ENCODE results near the gene ATP10A. TPM values are rescaled to one million over a fixed set of nuclear protein-coding genes. Genes with fewer than 3 reads are reported as not detected.

ATP10A gene
- polyA plus RNA-seq, 1 donor (not counting 4 experiments of a cell fraction or from before 2014, with no cell fraction given): not detected

DNA sequence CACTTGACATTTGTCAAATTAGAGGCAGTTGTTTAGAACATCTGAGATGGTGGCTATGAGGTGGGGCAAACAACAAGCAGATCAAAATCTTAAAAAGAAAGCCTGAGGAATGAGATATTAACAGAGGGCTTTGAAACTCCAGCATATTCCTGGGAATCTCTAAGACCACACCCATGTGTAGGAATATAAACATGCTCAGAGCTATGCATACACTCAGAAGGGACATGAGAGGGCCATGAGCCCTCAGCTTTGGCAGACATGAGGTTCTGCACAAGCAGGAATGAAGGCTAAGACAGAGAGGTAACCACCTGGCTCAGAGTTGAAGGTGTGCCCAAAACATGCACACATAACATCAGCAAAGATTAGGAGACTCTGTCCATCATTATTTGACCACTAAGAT, 37.9 kb downstream of the ATP10A start:
- dilution Hi-C loops (cut with MboI; ENCODE audit: extremely low pct_ligation_motif_present, low sequenced_read_pairs): no loop called here
- Histone ChIP-seq H3K4me1 (ENCODE audit: control insufficient read depth, extremely low read depth, insufficient read depth, low read length) (no peaks in the 10 kb centered on the region), H3K36me3 (ENCODE audit: control insufficient read depth in 2 of 2, extremely low read depth in 1 of 2, insufficient read depth in 2 of 2, low read length in 2 of 2) (no peaks in the 10 kb centered on the region), H3K4me2 (ENCODE audit: control insufficient read depth, extremely low read depth, insufficient read depth, low read depth, low read length) (no peak overlapping the region), H3K9me3 (ENCODE audit: control insufficient read depth, low read depth, low read length) (no peaks in the 10 kb centered on the region), H2AFZ (ENCODE audit: control insufficient read depth, low read length) (no peak overlapping the region), H3K4me3 (ENCODE audit: control insufficient read depth in 2 of 3, extremely low read depth in 1 of 3, insufficient read depth in 2 of 3, low read depth in 1 of 3, low read length in 3 of 3) (no peak overlapping the region), H3K9ac (ENCODE audit: control insufficient read depth, extremely low read depth, insufficient read depth, low read length) (no peak overlapping the region), H3K27me3 (ENCODE audit: control insufficient read depth, extremely low read depth, insufficient read depth, low read length) (no peaks in the 10 kb centered on the region), H3K27ac (ENCODE audit: control insufficient read depth, insufficient read depth, low read length) (no peak overlapping the region), H3K9me1 (ENCODE audit: control insufficient read depth, extremely low read depth, insufficient read depth, low read length) (no peaks in the 10 kb centered on the region), H4K20me1 (ENCODE audit: control insufficient read depth, extremely low read depth, insufficient read depth, low read length) (no peaks in the 10 kb centered on the region), H3K79me2 (ENCODE audit: control insufficient read depth, insufficient read depth, low read length) (no peaks in the 10 kb centered on the region)
- no peak for TF ChIP-seq EZH2 (IDR thresholded peaks at IDR 0.05; ENCODE audit: low read length)
- TF ChIP-seq, protein P1, sequence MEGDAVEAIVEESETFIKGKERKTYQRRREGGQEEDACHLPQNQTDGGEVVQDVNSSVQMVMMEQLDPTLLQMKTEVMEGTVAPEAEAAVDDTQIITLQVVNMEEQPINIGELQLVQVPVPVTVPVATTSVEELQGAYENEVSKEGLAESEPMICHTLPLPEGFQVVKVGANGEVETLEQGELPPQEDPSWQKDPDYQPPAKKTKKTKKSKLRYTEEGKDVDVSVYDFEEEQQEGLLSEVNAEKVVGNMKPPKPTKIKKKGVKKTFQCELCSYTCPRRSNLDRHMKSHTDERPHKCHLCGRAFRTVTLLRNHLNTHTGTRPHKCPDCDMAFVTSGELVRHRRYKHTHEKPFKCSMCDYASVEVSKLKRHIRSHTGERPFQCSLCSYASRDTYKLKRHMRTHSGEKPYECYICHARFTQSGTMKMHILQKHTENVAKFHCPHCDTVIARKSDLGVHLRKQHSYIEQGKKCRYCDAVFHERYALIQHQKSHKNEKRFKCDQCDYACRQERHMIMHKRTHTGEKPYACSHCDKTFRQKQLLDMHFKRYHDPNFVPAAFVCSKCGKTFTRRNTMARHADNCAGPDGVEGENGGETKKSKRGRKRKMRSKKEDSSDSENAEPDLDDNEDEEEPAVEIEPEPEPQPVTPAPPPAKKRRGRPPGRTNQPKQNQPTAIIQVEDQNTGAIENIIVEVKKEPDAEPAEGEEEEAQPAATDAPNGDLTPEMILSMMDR (optimal IDR thresholded peaks at IDR 0.05 in 1 of 3, IDR thresholded peaks at IDR 0.05 in 1 of 3, conservative IDR thresholded peaks at IDR 0.05 in 1 of 3; ENCODE audit: extremely low read depth in 1 of 3, insufficient read depth in 2 of 3, low read length in 3 of 3): no peak
- DNase-seq (ENCODE audit: low read depth, low spot score) (no peak), FAIRE-seq (no peak)

DNA sequence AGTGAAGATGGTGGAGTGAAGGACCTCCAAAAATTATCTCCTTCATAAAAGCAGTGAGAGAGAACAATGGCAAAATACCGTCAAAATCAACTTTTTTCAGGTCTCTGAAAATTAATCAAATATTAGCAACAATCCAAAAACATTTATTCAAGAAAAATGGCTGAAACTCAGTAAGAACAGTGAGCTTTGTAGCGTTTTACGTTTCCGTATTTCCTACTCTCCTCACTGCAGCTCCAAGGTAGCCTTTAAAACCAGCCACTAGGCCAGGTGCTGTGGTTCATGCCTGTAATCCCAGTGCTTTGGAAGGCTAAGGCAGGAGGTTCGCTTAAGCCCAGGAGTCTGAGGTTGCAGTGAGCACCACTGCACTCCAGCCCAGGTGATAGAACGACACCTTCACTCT, 38.5 kb downstream of the ATP10A start:
- Histone ChIP-seq H3K27me3 (ENCODE audit: control insufficient read depth, extremely low read depth, insufficient read depth, low read length) (no peaks in the 10 kb centered on the region), H4K20me1 (ENCODE audit: control insufficient read depth, extremely low read depth, insufficient read depth, low read length) (no peaks in the 10 kb centered on the region), H2AFZ (ENCODE audit: control insufficient read depth, low read length) (no peak overlapping the region), H3K9me1 (ENCODE audit: control insufficient read depth, extremely low read depth, insufficient read depth, low read length) (no peaks in the 10 kb centered on the region), H3K27ac (ENCODE audit: control insufficient read depth, insufficient read depth, low read length) (no peak overlapping the region), H3K9ac (ENCODE audit: control insufficient read depth, extremely low read depth, insufficient read depth, low read length) (no peak overlapping the region), H3K4me1 (ENCODE audit: control insufficient read depth, extremely low read depth, insufficient read depth, low read length) (no peaks in the 10 kb centered on the region), H3K4me3 (ENCODE audit: control insufficient read depth in 2 of 3, extremely low read depth in 1 of 3, insufficient read depth in 2 of 3, low read depth in 1 of 3, low read length in 3 of 3) (no peak overlapping the region), H3K9me3 (ENCODE audit: control insufficient read depth, low read depth, low read length) (no peaks in the 10 kb centered on the region), H3K4me2 (ENCODE audit: control insufficient read depth, extremely low read depth, insufficient read depth, low read depth, low read length) (no peak overlapping the region), H3K36me3 (ENCODE audit: control insufficient read depth in 2 of 2, extremely low read depth in 1 of 2, insufficient read depth in 2 of 2, low read length in 2 of 2) (no peaks in the 10 kb centered on the region), H3K79me2 (ENCODE audit: control insufficient read depth, insufficient read depth, low read length) (no peaks in the 10 kb centered on the region)
- no peak for FAIRE-seq
- TF ChIP-seq, protein P1 (optimal IDR thresholded peaks at IDR 0.05 in 1 of 3, IDR thresholded peaks at IDR 0.05 in 1 of 3, conservative IDR thresholded peaks at IDR 0.05 in 1 of 3; ENCODE audit: extremely low read depth in 1 of 3, insufficient read depth in 2 of 3, low read length in 3 of 3): no peak
- no peak for TF ChIP-seq EZH2 (IDR thresholded peaks at IDR 0.05; ENCODE audit: low read length)
- DNase-seq (ENCODE audit: low read depth, low spot score): no peak
- dilution Hi-C loops (cut with MboI; ENCODE audit: extremely low pct_ligation_motif_present, low sequenced_read_pairs): no loop called here
